Erythroblast (primary cell): ENCODE measurements around the gene CBLL2.

Experiments used
- GATA1 ChIP-seq: IDR thresholded peaks from 2 replicates; pipeline ENCODE4 v1.6.1; 2011; ENCODE audit warnings: low read depth, mild to moderate bottlenecking, control low read depth, low read length, moderate library complexity
- POLR2A ChIP-seq: IDR thresholded peaks from 2 replicates; pipeline ENCODE4 v1.6.1; 2011; ENCODE audit warnings: mild to moderate bottlenecking, low read length

DNA sequence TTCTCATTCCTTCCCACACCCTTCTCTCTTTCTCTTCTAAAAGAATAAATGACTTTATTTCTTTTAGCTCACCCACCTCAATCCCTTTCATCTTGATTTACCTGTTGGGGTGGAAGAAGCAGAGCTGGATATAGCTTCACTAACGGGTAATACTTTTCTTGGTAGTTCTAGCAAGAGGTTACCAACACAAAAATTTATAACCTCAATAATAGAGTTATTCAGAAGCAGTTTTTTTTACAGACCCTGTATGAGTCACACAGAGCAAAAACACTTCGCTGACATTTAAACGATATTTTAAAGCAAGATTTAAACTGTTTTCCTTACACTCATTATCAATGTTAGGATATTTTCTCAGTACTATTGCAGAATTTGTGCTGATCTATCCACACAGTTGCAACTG lies 42.4 kb downstream of the CBLL2 start:
- TF ChIP-seq POLR2A (no peak), GATA1 (no peak)
